ENCODE measurements around the gene NKX2-1. TPM values are rescaled to one million over a fixed set of nuclear protein-coding genes. Genes with fewer than 3 reads are reported as not detected.
A peak's percentile ranks its signal among the peaks of the same experiment; 100 is the strongest.

NKX2-1 gene
- total RNA-seq, 1 donor from 2014 or later, result not detected

GRCh38 chr14:36514278-36515104 lies 5.5 kb downstream of the NKX2-1 start:
- DNase-seq (ENCODE audit: low spot score), result no peak
- Mint-ChIP-seq H3K36me3 (ENCODE audit: low read depth) (peaks cover 1% of the 10 kb centered on the region), H3K27me3 (ENCODE audit: insufficient read depth) (peaks cover 71% of the 10 kb centered on the region), H3K4me1 (ENCODE audit: low read depth) (no peaks in the 10 kb centered on the region), H3K27ac (peak overlapping the region; percentile 48), H3K9me3 (no peaks in the 10 kb centered on the region), H3K4me3 (no peak overlapping the region)
- intact Hi-C loops (cut with micrococcal nuclease), result loop anchor here (5.0 kb wide), 1 partner anchor 1073 kb away; no protein-coding TSS in a partner anchor

GRCh38 chr14:36513451-36514277 lies 6.4 kb downstream of the NKX2-1 start:
- Mint-ChIP-seq H3K4me3 (no peak overlapping the region), H3K27ac (no peak overlapping the region), H3K36me3 (ENCODE audit: low read depth) (peaks cover 1% of the 10 kb centered on the region), H3K9me3 (no peaks in the 10 kb centered on the region), H3K27me3 (ENCODE audit: insufficient read depth) (peaks cover 75% of the 10 kb centered on the region), H3K4me1 (ENCODE audit: low read depth) (no peaks in the 10 kb centered on the region)
- intact Hi-C loops (cut with micrococcal nuclease), result no loop called here
- DNase-seq (ENCODE audit: low spot score), result no peak

GRCh38 chr14:36513012-36513420 lies 7.0 kb downstream of the NKX2-1 start:
- Mint-ChIP-seq H3K27ac (no peak overlapping the region), H3K27me3 (ENCODE audit: insufficient read depth) (peaks cover 79% of the 10 kb centered on the region), H3K4me3 (no peak overlapping the region), H3K9me3 (no peaks in the 10 kb centered on the region), H3K4me1 (ENCODE audit: low read depth) (no peaks in the 10 kb centered on the region), H3K36me3 (ENCODE audit: low read depth) (peaks cover 1% of the 10 kb centered on the region)
- intact Hi-C loops (cut with micrococcal nuclease), result no loop called here
- no peak for DNase-seq (ENCODE audit: low spot score)

- H3K36me3 Mint-ChIP-seq (ENCODE audit: low read depth), result peaks cover 4% of the 10 kb centered on the region
- no peaks in the 10 kb centered on the region for H3K4me1 Mint-ChIP-seq (ENCODE audit: low read depth)
- peaks cover 83% of the 10 kb centered on the region for H3K27me3 Mint-ChIP-seq (ENCODE audit: insufficient read depth)
- intact Hi-C loops (cut with micrococcal nuclease), result no loop called here
- no peak overlapping the region for H3K27ac Mint-ChIP-seq
- no peaks in the 10 kb centered on the region for H3K9me3 Mint-ChIP-seq
- DNase-seq (ENCODE audit: low spot score), result no peak
- no peak overlapping the region for H3K4me3 Mint-ChIP-seq
These were observed 7.4 kb downstream of the NKX2-1 start for GRCh38 chr14:36512585-36513003.

- DNase-seq (ENCODE audit: low spot score), result no peak
- H3K27ac Mint-ChIP-seq, result no peak overlapping the region
- H3K4me3 Mint-ChIP-seq, result no peak overlapping the region
- no peaks in the 10 kb centered on the region for H3K9me3 Mint-ChIP-seq
- H3K4me1 Mint-ChIP-seq (ENCODE audit: low read depth), result no peaks in the 10 kb centered on the region
- peaks cover 4% of the 10 kb centered on the region for H3K36me3 Mint-ChIP-seq (ENCODE audit: low read depth)
- intact Hi-C loops (cut with micrococcal nuclease), result no loop called here
- peaks cover 87% of the 10 kb centered on the region for H3K27me3 Mint-ChIP-seq (ENCODE audit: insufficient read depth)
These were observed 7.9 kb downstream of the NKX2-1 start for GRCh38 chr14:36511981-36512584.

GRCh38 chr14:36510874-36511273 lies 9.2 kb downstream of the NKX2-1 start:
- Mint-ChIP-seq H3K27me3 (ENCODE audit: insufficient read depth) (peaks cover 85% of the 10 kb centered on the region), H3K4me3 (no peak overlapping the region), H3K4me1 (ENCODE audit: low read depth) (no peaks in the 10 kb centered on the region), H3K36me3 (ENCODE audit: low read depth) (peaks cover 6% of the 10 kb centered on the region), H3K27ac (no peak overlapping the region), H3K9me3 (no peaks in the 10 kb centered on the region)
- intact Hi-C loops (cut with micrococcal nuclease), result no loop called here
- DNase-seq (ENCODE audit: low spot score), result no peak

- H3K27me3 Mint-ChIP-seq (ENCODE audit: insufficient read depth), result peaks cover 79% of the 10 kb centered on the region
- intact Hi-C loops (cut with micrococcal nuclease), result no loop called here
- no peak overlapping the region for H3K4me3 Mint-ChIP-seq
- H3K4me1 Mint-ChIP-seq (ENCODE audit: low read depth), result no peaks in the 10 kb centered on the region
- H3K9me3 Mint-ChIP-seq, result no peaks in the 10 kb centered on the region
- DNase-seq (ENCODE audit: low spot score), result no peak
- peaks cover 6% of the 10 kb centered on the region for H3K36me3 Mint-ChIP-seq (ENCODE audit: low read depth)
- no peak overlapping the region for H3K27ac Mint-ChIP-seq
These were observed 9.8 kb downstream of the NKX2-1 start for GRCh38 chr14:36510078-36510799.

- Mint-ChIP-seq H3K36me3 (ENCODE audit: low read depth) (peaks cover 6% of the 10 kb centered on the region), H3K4me1 (ENCODE audit: low read depth) (no peaks in the 10 kb centered on the region), H3K27me3 (ENCODE audit: insufficient read depth) (peaks cover 81% of the 10 kb centered on the region), H3K4me3 (no peak overlapping the region), H3K9me3 (no peaks in the 10 kb centered on the region), H3K27ac (no peak overlapping the region)
- intact Hi-C loops (cut with micrococcal nuclease), result loop anchor here (5.0 kb wide), 1 partner anchor 1083 kb away; no protein-coding TSS in a partner anchor
- DNase-seq (ENCODE audit: low spot score), result no peak
These were observed 10.7 kb downstream of the NKX2-1 start for GRCh38 chr14:36509069-36509917.

GRCh38 chr14:36508418-36509068 lies 11.5 kb downstream of the NKX2-1 start:
- H3K4me3 Mint-ChIP-seq, result no peak overlapping the region
- no peak for DNase-seq (ENCODE audit: low spot score)
- peaks cover 77% of the 10 kb centered on the region for H3K27me3 Mint-ChIP-seq (ENCODE audit: insufficient read depth)
- no peaks in the 10 kb centered on the region for H3K9me3 Mint-ChIP-seq
- peaks cover 6% of the 10 kb centered on the region for H3K36me3 Mint-ChIP-seq (ENCODE audit: low read depth)
- intact Hi-C loops (cut with micrococcal nuclease), result loop anchor here (5.0 kb wide), 1 partner anchor 1084 kb away; no protein-coding TSS in a partner anchor
- H3K27ac Mint-ChIP-seq, result no peak overlapping the region
- no peaks in the 10 kb centered on the region for H3K4me1 Mint-ChIP-seq (ENCODE audit: low read depth)

GRCh38 chr14:36507847-36508417 lies 12.1 kb downstream of the NKX2-1 start:
- Mint-ChIP-seq H3K4me1 (ENCODE audit: low read depth) (no peaks in the 10 kb centered on the region), H3K9me3 (no peaks in the 10 kb centered on the region), H3K36me3 (ENCODE audit: low read depth) (peaks cover 6% of the 10 kb centered on the region), H3K27ac (no peak overlapping the region), H3K4me3 (no peak overlapping the region), H3K27me3 (ENCODE audit: insufficient read depth) (peaks cover 78% of the 10 kb centered on the region)
- intact Hi-C loops (cut with micrococcal nuclease), result loop anchor here (5.0 kb wide), 1 partner anchor 1084 kb away; no protein-coding TSS in a partner anchor
- no peak for DNase-seq (ENCODE audit: low spot score)

Measured in activated T-helper 1 cell treated with anti-CD3 and anti-CD28 coated beads, Interleukin-12 subunit alpha, Interleukin-12 subunit beta, Interleukin-2, Interleukin-4 antibody, amounts not matched to agents 30 ng/mL and 10 ng/mL and 1 ng/mL, durations not matched to agents 14 hours and 24 hours and 36 hours (primary cell).